K562 (cell line): ENCODE data around the gene SLC24A4. TPM values are rescaled to one million over a fixed set of nuclear protein-coding genes. Genes with fewer than 3 reads are reported as not detected.

ENCODE experiments used
- CHD2 ChIP-seq: IDR thresholded peaks from 2 replicates; pipeline ENCODE4 v1.6.1; 2011; ENCODE audit warnings: low read depth, low read length
- HNRNPL ChIP-seq: fragments of 200-400 bp; formaldehyde crosslinking; IDR thresholded peaks from 2 replicates; pipeline ENCODE4 v1.6.1; 2017; ENCODE audit warnings: low read depth, mild to moderate bottlenecking, low read length
- NKRF ChIP-seq: fragments of 450-650 bp; IDR thresholded peaks from 2 replicates; pipeline ENCODE4 v1.6.1; 2016; ENCODE audit warnings: borderline replicate concordance
- polyA plus RNA-seq, 8 experiments: library from polyadenylated mRNA; depleted of rRNA in 4 of 8; stranded (reverse) in 5 of 8; unstranded in 3 of 8; fragments of >200 nt; fragmentation: Nextera tagmentation in 2 of 8; fragmentation: Illumina TruSeq in 1 of 8; extraction: Ambion mirVana in 2 of 8; extraction: Trizol in 1 of 8; gene quantifications; 2 replicates each; pipeline versions ENCODE4 v1.2.1 to v1.2.3, GENCODE V29; 2011 to 2014; ENCODE audit warnings: inconsistent platforms in 1 of 8, missing spikeins in 1 of 8
- total RNA-seq, 7 experiments: library from RNA; depleted of rRNA in 6 of 7; stranded (reverse); fragments of >200 nt in 6 of 7; fragmentation: Illumina TruSeq in 2 of 7; extraction: Trizol in 2 of 7; gene quantifications; 2 replicates each; pipeline versions ENCODE4 v1.2.1 to v1.2.3, GENCODE V29; 2011 to 2021; ENCODE audit warnings: low replicate concordance in 1 of 7
- TF ChIP-seq, protein P1 (sequence below): sonication (generic); formaldehyde crosslinking; IDR thresholded peaks from 2 replicates; pipeline ENCODE4 v1.8.0; 2022; ENCODE audit warnings: mild to moderate bottlenecking, missing genetic modification reagents

The SLC24A4 gene
- total and polyA plus RNA-seq, 9 of the 15 experiments (the other 6 are each of a cell fraction or from before 2014, with no cell fraction given), result not detected

GRCh38 chr14:92323011-92323915 lies at the start of gene SLC24A4 (continued):
- TF ChIP-seq, protein P1, sequence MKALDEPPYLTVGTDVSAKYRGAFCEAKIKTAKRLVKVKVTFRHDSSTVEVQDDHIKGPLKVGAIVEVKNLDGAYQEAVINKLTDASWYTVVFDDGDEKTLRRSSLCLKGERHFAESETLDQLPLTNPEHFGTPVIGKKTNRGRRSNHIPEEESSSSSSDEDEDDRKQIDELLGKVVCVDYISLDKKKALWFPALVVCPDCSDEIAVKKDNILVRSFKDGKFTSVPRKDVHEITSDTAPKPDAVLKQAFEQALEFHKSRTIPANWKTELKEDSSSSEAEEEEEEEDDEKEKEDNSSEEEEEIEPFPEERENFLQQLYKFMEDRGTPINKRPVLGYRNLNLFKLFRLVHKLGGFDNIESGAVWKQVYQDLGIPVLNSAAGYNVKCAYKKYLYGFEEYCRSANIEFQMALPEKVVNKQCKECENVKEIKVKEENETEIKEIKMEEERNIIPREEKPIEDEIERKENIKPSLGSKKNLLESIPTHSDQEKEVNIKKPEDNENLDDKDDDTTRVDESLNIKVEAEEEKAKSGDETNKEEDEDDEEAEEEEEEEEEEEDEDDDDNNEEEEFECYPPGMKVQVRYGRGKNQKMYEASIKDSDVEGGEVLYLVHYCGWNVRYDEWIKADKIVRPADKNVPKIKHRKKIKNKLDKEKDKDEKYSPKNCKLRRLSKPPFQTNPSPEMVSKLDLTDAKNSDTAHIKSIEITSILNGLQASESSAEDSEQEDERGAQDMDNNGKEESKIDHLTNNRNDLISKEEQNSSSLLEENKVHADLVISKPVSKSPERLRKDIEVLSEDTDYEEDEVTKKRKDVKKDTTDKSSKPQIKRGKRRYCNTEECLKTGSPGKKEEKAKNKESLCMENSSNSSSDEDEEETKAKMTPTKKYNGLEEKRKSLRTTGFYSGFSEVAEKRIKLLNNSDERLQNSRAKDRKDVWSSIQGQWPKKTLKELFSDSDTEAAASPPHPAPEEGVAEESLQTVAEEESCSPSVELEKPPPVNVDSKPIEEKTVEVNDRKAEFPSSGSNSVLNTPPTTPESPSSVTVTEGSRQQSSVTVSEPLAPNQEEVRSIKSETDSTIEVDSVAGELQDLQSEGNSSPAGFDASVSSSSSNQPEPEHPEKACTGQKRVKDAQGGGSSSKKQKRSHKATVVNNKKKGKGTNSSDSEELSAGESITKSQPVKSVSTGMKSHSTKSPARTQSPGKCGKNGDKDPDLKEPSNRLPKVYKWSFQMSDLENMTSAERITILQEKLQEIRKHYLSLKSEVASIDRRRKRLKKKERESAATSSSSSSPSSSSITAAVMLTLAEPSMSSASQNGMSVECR (CRISPR knock-in tag), result no peak
- TF ChIP-seq HNRNPL (no peak), CHD2 (no peak), NKRF (no peak)
